DND-41 (cell line): ENCODE data around the gene ABRACL.

Experiments
- ATAC-seq: fragments of 200-7000 bp; cut with Tn5 transposase; 3 replicates; pipeline ENCODE4 v1.9.1; 2021; ENCODE audit warnings: low read depth; ENCODE audit not compliant: insufficient read depth
- DNase-seq: peaks from one replicate; pipeline ENCODE4 v3.0.0-alpha.2; 2020
- H2AFZ ChIP-seq: 2 replicates; pipeline ENCODE4 v1.6.0; 2012; ENCODE audit warnings: low read depth, low read length
- H3K27ac ChIP-seq: 2 replicates; pipeline ENCODE4 v1.5.1; 2012; ENCODE audit warnings: low read length, inconsistent platforms
- H3K27me3 ChIP-seq: fragments of 200-600 bp; sonication (generic); 2 replicates; pipeline ENCODE4 v1.6.0; 2012; ENCODE audit warnings: low read length, mild to moderate bottlenecking, inconsistent platforms; ENCODE audit not compliant: insufficient read depth, poor library complexity
- H3K36me3 ChIP-seq: 2 replicates; pipeline ENCODE4 v1.5.1; 2012; ENCODE audit warnings: low read length, inconsistent platforms; ENCODE audit not compliant: insufficient read depth
- H3K4me1 ChIP-seq: 2 replicates; pipeline ENCODE4 v1.5.1; 2012; ENCODE audit warnings: mild to moderate bottlenecking, low read length; ENCODE audit not compliant: insufficient read depth
- H3K4me2 ChIP-seq: 2 replicates; pipeline ENCODE4 v1.6.0; 2012; ENCODE audit warnings: mild to moderate bottlenecking, moderate library complexity, low read length, inconsistent platforms; ENCODE audit not compliant: insufficient read depth
- H3K4me3 ChIP-seq, 2 experiments: fragments of 200-600 bp in 1 of 2; shearing (Covaris generic) in 1 of 2; 2 replicates each; pipeline ENCODE4 v1.5.1; 2012 to 2016; ENCODE audit warnings: inconsistent platforms in 2 of 2, low read length in 2 of 2, mild to moderate bottlenecking in 2 of 2, low read depth in 1 of 2, moderate library complexity in 1 of 2
- H3K79me2 ChIP-seq: 2 replicates; pipeline ENCODE4 v1.6.0; 2012; ENCODE audit warnings: low read length, inconsistent platforms; ENCODE audit not compliant: insufficient read depth
- H3K9ac ChIP-seq: 2 replicates; pipeline ENCODE4 v1.6.0; 2012; ENCODE audit warnings: low read depth, mild to moderate bottlenecking, inconsistent platforms, low read length, moderate library complexity
- H3K9me3 ChIP-seq: 2 replicates; pipeline ENCODE4 v1.5.1; 2012; ENCODE audit warnings: low read length, moderate library complexity, mild to moderate bottlenecking, inconsistent platforms; ENCODE audit not compliant: insufficient read depth, severe bottlenecking
- H4K20me1 ChIP-seq: 2 replicates; pipeline ENCODE4 v1.6.0; 2012; ENCODE audit warnings: low read length; ENCODE audit not compliant: insufficient read depth
- CTCF ChIP-seq: IDR thresholded peaks from 2 replicates; pipeline ENCODE4 v1.5.1; 2012; ENCODE audit warnings: borderline replicate concordance, low read length, moderate library complexity, mild to moderate bottlenecking; ENCODE audit not compliant: poor library complexity, severe bottlenecking; ENCODE audit errors: extremely low read depth
- EZH2 ChIP-seq: IDR thresholded peaks from 3 replicates; pipeline ENCODE4 v1.6.1; 2012; ENCODE audit warnings: borderline replicate concordance, low read depth, mild to moderate bottlenecking, moderate library complexity, low read length, inconsistent platforms; ENCODE audit not compliant: severe bottlenecking

ABRACL gene

GRCh38 chr6:139029470-139030227 is 1.1 kb downstream of the ABRACL start:
- Histone ChIP-seq H3K4me1 (peaks cover 40% of the 10 kb centered on the region), H3K27me3 (no peaks in the 10 kb centered on the region), H3K4me3 (peak overlapping the region; percentile 53 to 69; a peak in 3 of 4 replicates), H2AFZ (peak overlapping the region; percentile 85), H3K9ac (peak overlapping the region; percentile 81), H3K79me2 (peaks cover 67% of the 10 kb centered on the region), H4K20me1 (peaks cover 13% of the 10 kb centered on the region; the same call in 1 of the 2 replicates), H3K36me3 (peaks cover 11% of the 10 kb centered on the region), H3K4me2 (peak overlapping the region; percentile 73), H3K27ac (peak overlapping the region; percentile 85), H3K9me3 (no peaks in the 10 kb centered on the region)
- DNase-seq (no peak), ATAC-seq (peak; percentile 39; the same call in 2 of the 3 replicates)
- TF ChIP-seq EZH2: no peak
- TF ChIP-seq CTCF: no peak

GRCh38 chr6:139030228-139030963 is 1.9 kb downstream of the ABRACL start:
- Histone ChIP-seq H3K79me2 (peaks cover 67% of the 10 kb centered on the region), H3K27ac (peak overlapping the region; percentile 85; the same call in 1 of the 2 replicates)
- ATAC-seq: no peak

GRCh38 chr6:139037490-139037889 is 8.9 kb downstream of the ABRACL start:
- TF ChIP-seq CTCF (no peak), EZH2 (no peak)
- Histone ChIP-seq H3K4me1 (peaks cover 5% of the 10 kb centered on the region; the same call in 1 of the 2 replicates), H3K4me2 (no peak overlapping the region), H3K27me3 (no peaks in the 10 kb centered on the region), H3K79me2 (peaks cover 18% of the 10 kb centered on the region), H3K9me3 (no peaks in the 10 kb centered on the region), H3K27ac (no peak overlapping the region), H3K4me3 (no peak overlapping the region), H3K9ac (no peak overlapping the region), H3K36me3 (peaks cover 65% of the 10 kb centered on the region), H4K20me1 (peaks cover 19% of the 10 kb centered on the region; the same call in 1 of the 2 replicates), H2AFZ (no peak overlapping the region)
- ATAC-seq (no peak), DNase-seq (no peak)

More at GRCh38 chr6:139030228-139030963, 1.9 kb downstream of the ABRACL start:
- peak overlapping the region; percentile 81 for H3K9ac ChIP-seq
- H3K4me2 ChIP-seq: peak overlapping the region; percentile 73
- H3K4me1 ChIP-seq: peaks cover 40% of the 10 kb centered on the region
- no peaks in the 10 kb centered on the region for H3K9me3 ChIP-seq
- no peak for TF ChIP-seq EZH2
- TF ChIP-seq CTCF: no peak
- H2AFZ ChIP-seq: no peak overlapping the region
- no peaks in the 10 kb centered on the region for H3K27me3 ChIP-seq
- H3K36me3 ChIP-seq: peaks cover 16% of the 10 kb centered on the region
- peaks cover 13% of the 10 kb centered on the region; the same call in 1 of the 2 replicates for H4K20me1 ChIP-seq
- DNase-seq: peak; percentile 25
- H3K4me3 ChIP-seq: peak overlapping the region; percentile 53 to 69; a peak in 3 of 4 replicates
